Activated T-helper 1 cell treated with Interleukin-2 at 50 U/mL for 16 hours (primary cell): Measurements from ENCODE around the gene ZNHIT1.
"Not testable (repeated sequence)": the region's sequence is repeated elsewhere in the genome, so short reads cannot be mapped to it uniquely, and the experiment has no call there.

Experiments
- DNase-seq: peaks from one replicate; pipeline ENCODE4 v3.0.0-alpha.2; 2020; ENCODE audit warnings: low read depth

The ZNHIT1 gene

DNA sequence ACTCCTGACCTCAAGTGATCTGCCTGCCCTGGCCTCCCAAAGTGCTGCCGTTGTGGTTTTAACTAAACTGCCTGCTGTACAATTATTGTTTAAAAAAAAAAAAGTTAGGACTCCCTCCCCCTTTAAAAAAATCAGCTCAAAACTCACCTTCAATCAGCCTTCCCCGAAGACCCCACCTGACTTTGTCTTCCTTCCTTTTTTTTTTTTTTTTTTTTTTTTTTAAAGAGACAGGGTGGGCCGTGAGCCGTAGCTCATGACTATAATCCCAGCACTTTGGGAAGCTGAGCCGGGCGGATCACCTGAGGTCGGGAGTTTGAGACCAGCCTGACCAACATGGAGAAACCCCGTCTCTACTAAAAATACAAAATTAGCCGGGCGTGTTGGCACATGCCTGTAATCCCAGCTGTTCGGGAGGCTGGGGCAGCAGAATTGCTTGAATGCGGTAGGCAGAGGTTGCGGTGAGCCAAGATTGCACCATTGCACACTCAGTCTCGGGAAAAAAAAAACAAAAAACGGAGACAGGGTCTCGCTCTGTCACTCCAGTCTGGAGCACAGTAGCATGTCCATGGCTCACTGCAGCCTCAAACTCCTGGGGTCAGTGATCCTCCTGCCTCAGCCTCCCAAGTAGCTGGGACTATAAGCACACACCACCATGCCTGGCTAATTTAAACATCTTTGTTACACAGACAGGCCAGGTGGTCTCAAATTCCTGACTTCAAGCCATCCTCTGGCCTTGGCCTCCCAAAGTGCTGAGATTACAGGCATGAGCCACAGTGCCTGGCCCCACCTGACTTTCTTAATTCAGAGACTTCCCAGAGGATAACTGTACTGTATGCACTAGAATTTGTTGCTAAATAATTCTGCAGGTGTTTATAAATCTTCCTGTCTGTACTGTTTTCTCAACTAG, 23.7 kb downstream of the ZNHIT1 start:
- no peak for DNase-seq

DNA sequence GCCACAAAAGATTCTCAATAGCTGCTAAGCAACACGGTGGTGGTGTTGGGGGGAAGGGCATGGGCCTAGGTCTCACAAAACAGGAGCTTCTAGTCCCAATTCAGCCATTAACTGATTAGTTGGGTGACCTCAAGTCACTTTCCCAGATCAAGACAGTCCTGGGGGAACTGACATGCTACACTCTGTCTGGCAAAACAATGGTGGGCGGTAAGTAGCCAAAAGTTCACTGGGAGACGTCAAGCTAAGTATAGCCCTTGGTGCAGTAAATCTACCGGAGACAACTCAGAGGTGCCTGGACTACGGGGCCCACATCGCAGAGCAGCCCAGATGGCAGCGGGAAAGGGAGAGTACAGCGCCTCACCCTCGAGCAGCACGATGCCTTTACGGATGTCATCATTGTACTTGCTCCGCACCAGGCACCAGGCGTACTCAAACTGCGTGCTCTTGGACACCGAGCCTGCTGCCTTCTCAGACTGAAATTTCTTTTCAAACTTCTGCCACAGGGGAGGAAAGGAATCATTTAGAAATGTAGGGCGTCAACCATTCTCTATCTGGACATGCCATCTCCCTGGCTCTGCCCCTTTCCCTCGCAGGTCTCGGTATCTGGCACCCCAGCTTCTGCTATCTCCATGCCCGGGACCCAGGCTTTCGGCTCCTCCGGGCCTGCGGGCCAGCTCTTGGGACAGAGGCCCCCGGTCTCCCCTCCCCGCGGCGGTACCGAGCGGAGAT, 25.8 kb downstream of the ZNHIT1 start:
- DNase-seq: no peak

DNA sequence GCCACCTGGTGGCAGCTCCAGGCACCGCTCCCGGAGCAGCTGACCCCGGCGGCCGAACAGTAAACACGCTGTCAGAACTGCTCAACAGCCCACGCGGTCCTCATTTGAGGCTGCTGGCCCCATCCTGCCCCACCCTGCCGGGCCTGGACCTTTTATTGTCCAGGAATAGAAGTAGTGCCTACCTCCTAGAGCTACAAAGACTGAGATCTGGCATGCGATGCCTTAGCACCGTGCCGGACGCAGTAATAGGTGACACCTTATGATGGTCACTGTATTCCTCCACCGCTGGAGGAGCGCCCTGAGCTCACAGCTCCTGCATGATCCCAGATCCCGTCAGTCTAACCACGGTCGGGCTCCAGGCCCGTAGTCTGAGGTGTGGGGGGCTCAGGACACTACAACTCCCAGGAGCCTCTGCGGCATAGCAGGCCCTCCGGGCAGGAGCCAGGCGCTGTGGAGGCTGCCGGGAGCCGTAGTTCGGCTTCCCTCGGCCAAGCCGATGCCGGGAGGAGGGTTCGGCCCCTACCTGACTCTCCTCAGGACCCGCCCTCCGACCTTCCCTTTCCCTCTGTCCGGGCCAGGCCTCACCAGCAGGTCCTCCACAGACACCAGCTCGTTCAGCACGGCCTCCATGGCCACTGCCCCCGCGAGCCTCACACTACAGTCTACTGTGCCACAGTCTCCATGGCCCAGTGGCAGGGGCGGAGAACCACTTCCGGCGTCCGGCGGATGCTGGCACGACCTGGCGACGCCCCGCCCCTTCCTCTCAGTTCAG, 26.6 kb downstream of the ZNHIT1 start, which contains the start of gene FIS1:
FIS1 (minus strand) TSS at position 707 of the 772 bp plus-strand sequence; CDS start at position 630, 77 bp downstream.
- peak; percentile 88 for DNase-seq

DNA sequence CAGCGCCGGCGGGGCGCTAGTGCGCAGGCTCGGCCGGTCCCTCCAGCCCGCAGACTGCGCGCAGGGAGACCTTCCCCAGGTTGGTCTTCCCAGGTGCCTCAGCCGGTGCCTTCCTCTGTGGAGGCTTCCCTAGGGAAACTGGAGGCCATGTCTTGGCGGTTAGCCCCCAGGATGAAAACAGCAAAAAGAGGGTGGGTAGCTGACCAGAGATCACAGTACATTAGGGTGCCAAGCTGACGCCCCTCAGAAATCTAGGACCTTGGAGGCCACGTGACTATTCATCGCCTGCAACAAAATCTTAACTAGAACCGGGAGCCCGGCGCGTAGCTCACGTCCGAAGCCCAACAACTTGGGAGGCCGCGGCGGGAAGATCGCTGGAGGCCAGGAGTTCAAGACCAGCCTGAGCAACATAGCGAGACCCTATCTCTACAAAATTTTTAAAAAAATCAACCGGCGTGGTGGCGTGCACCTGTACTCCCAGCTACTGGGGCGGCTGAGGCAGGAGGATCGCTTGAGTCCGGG, 27.2 kb downstream of the ZNHIT1 start:
- DNase-seq: no peak

DNA sequence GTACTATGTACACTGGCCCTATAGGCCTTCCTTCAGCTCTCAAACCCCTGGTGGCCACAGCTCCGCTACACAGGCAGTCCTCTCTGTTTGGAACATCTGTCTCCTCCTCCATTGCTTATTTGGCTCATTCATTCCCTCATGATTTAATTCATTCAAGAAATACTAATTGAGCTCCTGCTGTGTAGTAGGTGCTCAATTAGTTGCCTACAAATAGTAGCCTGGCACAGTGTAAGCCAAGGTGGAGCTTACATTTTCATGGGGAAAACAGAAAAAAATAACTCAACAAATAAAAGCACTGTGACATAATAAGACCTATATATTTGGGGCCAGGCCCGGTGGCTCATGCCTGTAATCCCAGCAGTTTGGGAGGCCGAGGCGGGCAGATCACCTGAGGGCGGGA, 30.3 kb downstream of the ZNHIT1 start:
- no peak for DNase-seq

DNA sequence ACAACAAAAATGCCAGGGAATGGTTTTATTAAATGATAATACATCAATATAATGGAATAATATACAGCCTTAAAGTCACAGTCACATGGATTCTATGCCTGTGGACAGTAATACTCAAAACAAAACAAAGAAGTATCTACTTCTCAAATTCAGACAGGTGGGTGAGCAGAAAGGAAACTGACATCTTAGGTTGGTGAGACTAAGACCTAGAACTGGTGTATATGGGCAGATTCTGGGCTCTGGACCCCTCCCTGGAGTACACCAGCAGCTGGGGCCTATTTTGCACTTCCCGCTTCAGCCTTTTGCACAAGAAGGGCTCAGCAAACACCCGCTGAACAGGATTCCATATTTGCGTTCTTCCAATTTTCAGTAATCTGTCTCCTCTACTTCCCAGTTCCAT, 32.4 kb downstream of the ZNHIT1 start:
- DNase-seq: no peak

DNA sequence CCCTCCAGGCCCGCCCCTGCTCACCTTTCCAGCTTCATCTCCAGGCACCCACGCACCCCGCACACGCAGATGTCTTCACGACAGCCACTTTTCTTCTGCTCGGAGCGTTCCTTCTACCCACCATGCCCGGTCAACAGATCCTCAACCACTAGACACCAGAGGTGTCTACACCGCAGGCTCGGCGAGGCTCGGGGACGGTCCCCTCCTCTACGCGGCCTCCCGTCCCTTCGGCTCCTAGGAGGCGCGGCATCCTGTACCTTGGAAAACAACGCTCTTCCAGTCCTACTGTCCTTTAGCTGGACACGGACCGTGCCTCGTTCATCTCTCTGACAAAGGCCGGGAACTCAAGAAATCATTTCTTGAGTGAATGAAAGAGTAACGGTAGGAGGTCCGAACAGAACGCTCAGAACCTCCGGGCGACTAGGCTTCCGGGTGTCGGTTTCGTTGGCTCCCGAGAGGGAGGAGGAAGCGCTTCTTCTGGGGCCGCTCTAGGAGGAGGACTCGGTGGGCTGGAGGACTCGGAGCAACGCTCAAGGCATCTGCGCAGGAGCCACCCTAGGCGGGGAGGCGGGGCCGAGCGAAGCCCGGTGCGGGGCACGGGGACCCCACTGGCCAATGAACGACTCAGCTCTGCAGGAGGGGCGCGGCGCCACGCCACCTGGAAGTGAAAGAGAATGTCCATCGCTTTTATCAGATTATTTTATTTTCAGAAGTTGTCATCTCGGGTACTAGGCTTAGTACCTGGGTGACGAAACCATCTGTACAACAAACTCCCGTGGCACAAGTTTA, 34.1 kb downstream of the ZNHIT1 start:
- peak; percentile 97 for DNase-seq

DNA sequence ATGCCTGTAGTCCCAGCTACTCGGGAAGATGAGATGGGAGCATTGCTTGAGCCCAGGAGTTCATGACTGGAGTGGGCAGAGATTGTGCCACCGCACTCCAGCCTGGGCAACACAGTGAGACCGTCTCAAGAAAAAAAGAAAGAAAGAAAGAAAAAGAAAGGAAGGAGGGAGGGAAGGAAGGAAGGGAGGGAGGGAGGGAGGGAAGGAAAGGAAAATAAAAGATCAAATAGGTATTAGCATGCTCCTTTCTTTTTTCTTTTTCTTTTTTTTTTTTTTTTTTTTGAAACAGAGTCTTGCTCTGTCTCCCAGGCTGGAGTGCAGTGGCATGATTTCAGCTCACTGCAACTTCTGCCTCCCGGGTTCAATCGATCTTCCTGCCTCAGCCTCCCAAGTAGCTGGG, 35.2 kb downstream of the ZNHIT1 start:
- not testable (repeated sequence) for DNase-seq

DNA sequence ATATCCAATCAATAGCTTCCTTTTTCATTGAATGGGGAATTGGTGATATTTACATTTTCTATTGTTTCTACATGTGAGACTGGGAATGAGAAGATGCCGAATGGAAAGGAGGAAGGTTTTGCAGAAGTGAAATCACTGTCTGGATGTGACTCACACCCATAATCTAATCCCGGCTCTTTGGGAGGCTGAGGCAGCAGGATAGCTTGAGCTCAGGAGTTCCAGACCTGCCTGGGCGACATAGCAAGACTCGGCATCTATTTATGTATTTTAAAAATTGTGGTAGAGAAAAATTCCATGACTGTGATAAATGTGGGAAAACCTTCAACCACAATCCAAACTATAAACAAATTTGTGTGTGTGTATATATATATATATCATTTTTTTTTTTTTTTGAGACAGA, 37.8 kb downstream of the ZNHIT1 start:
- DNase-seq: no peak

DNA sequence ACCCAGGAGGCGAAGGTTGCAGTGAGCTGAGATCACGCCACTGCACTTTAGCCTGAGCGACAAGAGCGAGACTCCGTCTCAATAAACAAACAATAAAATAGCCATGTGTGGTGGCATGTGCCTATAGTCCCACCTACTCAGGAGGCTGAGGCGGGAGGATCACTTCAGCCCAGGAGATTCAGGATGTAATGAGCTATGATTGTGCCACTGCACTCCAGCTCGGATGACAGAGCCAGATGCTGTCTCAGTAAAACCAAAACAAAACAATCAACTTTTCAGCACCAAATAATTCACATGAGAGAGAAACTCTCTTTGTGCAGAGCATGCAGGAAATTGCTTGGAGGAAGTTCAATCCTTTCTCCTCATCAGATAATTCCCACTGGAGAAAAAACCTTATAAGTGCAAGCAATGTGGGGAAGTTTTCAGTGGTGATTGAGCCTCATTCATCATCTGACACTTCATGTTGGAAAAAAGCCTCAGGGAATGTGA, 40.3 kb downstream of the ZNHIT1 start:
- no peak for DNase-seq

DNA sequence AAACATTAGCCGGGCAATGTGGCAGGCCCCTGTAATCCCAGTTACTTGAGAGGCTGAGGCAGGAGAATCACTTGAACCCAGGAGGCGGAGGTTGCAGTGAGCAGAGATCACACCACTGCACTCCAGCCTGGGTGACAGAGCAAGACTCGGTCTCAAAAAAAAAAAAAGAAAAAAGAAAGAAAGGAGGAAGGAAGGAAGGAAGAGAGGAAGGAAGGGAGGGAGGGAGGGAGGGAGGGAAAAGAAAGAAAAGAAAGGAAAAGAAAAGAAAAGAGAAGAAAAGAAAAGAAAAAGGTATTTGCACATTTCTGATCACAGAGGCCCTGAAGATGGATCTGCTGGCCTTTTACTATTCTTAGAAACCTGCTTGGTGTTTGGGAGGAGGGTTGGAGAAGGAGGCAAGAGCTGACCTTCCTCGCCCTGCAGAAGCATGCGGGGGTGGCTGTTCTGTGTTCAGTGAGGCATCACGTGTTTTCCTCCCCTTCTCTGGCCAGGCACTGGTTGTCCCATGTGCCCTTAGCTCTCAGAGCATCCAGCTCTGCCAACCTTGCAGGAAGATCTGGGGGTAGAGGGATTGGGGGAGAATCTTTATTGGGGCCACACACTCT, 46.2 kb downstream of the ZNHIT1 start:
- DNase-seq: not testable (repeated sequence)

DNA sequence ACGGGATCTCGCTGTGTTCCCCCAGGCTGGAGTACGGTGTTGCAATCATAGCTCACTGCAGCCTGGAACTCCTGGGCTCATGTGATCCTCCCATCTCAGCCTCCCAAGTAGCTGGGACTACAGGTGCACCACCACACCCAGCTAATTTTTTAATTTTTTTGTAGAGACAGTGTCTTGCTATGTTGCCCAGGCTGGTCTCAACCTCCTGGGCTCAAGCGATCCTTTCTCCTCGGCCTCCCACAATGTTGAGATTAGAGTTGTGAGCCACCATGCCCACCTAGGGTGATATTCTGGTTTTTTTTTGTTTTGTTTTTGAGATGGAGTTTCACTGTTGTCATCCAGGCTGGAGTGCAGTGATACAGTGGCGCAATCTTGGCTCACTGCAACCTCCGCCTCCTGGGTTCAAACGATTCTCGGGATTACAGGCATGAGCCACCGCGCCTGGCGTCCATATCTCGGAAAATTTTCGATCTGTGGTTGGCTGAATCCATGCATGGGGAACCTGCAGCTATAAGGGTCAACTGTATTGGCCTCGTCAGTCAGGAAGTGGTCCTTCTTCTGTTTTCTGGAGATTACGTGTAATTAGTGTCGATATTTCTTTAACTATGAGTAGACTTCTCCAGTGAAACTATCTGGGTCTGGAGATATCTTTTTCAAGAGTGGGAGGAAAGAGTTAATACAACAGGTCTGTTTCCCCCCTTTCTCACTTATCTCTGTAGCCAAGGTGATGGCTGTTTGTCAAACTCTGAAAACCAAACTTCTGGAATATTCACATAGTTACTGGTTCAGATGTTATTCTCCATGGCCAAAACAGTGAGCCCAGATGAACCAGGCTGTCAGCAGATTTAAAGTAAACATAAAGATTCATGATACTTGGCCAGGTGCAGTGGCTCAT, 47.9 kb downstream of the ZNHIT1 start:
- DNase-seq: no peak

DNA sequence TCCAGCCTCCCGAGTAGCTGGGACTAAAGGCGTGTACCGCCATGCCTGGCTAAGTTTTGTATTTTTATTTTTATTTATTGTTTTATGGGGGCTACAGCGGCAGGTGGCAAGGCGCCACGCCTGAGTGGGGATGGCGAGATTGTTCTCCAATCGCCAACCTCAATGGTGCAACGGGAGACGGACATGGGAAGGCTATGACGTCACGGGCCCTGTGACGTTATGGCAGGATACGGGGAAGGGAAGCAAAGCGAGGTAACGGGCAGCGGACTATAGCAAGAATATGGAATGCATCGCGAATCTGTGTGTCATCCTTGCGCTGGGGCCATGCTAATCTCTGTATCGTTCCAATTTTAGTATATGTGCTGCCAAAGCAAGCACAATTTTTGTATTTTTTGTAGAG, 51.7 kb downstream of the ZNHIT1 start:
- DNase-seq: no peak

DNA sequence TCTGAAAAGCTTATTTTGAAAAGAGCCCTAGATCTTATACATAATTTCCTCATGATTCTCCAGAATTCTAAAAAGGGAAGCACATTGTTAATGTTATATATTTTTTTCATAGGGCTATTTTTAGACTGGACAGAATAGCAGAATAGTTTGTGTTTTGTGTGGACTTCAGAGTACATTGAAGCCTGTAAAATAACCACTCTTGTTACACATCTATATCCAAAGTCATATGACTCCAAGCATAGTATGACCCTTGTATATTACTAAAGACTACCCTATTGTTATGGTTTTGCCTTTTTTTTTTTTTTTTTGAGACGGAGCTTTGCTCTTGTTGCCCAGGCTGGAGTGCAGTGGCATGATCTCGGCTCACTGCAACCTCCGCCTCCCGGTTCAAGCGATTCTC, 53.1 kb downstream of the ZNHIT1 start:
- DNase-seq: no peak

DNA sequence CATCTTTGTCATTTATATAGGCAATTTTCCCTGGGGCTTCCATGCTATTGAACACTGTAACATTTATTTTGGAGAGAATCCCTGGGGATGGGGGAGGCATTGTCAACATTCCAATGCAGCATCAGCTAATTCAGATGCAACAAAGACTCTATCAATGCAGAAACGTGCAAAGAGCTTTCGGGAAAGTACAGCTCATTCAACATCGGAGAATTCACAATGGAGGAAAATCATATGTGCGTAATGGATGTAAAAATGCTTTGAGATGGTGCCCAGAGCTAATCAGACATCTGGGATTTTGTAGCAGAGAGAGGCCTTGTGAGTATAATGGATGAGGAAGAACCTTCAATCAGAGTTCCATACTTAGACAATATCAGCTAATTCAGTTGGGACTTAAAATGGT, 55.2 kb downstream of the ZNHIT1 start:
- no peak for DNase-seq
